Amygdala (tissue), 56 donors: ENCODE data around the gene POLR2L.
A peak's percentile ranks its signal among the peaks of the same experiment; 100 is the strongest.

Experiments
- DNase-seq, 56 donors: peaks; one replicate each; lab custom pipeline; 2025; lab: John Stamatoyannopoulos, UW

POLR2L gene

DNA sequence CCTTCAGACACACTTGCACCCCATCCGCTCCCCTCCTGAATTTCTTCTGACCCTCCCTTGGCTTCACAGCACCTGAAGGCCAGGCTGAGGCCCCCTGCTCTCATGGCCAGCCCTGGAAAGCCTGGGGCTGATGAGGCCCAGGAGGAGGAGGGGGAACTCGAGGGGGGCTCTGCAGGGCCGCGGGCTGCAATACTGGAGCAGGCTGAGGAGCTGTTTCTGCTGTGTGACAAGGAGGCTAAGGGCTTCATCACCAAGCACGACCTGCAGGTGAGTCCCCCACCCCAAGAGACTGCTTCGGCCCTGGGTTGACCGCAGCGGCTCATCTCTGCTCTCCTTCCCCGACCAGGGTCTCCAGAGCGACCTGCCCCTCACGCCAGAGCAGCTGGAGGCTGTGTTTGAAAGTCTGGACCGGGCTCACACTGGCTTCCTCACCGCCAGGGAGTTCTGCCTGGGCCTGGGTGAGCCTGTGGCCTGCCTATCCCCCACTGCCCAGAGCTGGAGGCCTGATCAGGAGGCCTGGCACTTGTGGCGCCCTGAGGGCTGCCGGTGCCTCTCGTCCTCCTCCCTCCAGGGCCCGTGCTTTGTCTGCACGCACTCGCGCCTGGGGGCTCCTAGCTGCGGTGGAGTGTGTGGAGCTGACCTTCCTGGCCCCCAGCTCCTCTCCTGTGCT, 13.7 kb downstream of the POLR2L start:
- DNase-seq: no peak

GRCh38 chr11:827897-828192, 14.5 kb downstream of the POLR2L start, which contains the start of gene CRACR2B:
Gene CRACR2B (plus strand): TSS chr11:827919. CDS start chr11:828608, 689 bp downstream.
- no peak for DNase-seq

- DNase-seq: no peak
Measured at GRCh38 chr11:827146-827896, 15.0 kb downstream of the POLR2L start.

DNA sequence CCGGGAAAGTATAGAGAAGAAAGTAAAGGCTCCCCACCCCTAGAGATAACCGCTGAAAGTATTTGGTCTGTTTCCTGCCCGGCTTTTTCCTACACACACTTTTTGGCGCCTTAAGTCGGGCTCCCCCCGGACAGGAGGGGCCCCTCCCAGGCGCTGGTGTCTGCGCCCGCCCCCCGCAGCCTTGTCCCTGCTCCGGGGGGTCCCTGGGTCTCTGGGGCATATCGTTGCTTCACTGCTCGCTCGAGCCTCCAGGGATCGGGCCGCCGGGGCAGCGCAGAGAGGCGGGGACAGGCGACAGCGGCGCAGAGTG, 15.5 kb downstream of the POLR2L start:
- DNase-seq: no peak

GRCh38 chr11:826227-826621, 16.1 kb downstream of the POLR2L start:
- no peak for DNase-seq

DNA sequence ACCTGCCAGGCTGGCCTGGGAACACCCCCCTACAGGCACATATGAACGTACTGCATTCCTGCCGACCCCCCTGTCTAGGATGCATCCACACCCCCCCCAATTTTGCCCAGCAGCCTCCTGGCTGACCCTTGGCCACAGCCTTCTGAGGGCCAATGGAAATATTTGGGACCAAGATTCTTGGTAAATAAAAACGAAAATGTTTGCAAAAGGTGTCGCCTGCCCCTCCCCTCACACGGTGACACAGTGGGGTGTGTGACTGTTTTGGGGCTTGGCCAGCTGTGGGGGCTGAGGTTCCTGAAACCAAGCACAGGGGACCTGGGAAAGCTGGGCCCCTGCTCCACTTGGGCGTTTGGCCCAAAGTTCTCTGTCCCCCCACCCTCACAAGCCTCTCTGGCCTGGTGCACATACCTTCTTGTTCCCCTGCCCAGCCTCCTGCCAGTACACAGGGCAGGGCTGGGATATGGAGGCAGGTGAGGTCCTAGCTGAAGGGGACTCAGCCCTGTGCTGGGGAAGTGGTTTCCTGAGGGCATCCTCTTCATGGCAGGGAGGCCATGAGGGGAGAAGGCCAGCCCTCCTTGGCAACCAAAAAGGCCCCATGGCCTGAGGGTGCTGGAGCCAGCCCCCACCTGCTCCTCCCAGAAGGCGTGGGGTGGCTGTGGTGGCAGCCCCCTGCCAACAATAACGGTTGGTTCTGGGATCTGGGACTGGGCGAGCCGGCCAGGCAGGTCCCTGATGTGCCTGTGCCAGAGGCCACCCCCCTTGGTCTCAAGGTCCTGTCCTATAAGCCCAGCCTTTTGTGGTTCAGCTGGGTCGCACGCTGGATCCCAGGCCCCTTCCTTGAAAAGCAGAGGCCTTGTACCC, 16.7 kb downstream of the POLR2L start:
- no peak for DNase-seq

DNA sequence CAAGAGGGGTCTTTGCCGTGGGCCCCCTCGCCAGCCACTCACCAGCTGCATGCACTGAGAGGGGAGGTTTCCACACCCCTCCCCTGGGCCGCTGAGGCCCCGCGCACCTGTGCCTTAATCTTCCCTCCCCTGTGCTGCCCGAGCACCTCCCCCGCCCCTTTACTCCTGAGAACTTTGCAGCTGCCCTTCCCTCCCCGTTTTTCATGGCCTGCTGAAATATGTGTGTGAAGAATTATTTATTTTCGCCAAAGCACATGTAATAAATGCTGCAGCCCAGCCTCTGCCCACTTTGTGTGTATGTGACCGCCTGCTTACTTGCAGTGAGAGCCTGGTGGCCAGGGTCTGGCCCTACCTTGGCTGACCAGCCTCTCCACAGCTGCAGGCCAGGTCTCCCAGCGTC, 17.4 kb downstream of the POLR2L start:
- DNase-seq: no peak

- DNase-seq: peak in 11 of 56 donors; percentile 17 to 60 (median 44)
Measured at GRCh38 chr11:824292-824880, 17.9 kb downstream of the POLR2L start.

- DNase-seq: no peak
Measured at GRCh38 chr11:823441-824291, 18.7 kb downstream of the POLR2L start.

- peak in 6 of 56 donors; percentile 28 to 41 (median 34) for DNase-seq
Measured at GRCh38 chr11:821512-822371, 20.6 kb downstream of the POLR2L start.

DNA sequence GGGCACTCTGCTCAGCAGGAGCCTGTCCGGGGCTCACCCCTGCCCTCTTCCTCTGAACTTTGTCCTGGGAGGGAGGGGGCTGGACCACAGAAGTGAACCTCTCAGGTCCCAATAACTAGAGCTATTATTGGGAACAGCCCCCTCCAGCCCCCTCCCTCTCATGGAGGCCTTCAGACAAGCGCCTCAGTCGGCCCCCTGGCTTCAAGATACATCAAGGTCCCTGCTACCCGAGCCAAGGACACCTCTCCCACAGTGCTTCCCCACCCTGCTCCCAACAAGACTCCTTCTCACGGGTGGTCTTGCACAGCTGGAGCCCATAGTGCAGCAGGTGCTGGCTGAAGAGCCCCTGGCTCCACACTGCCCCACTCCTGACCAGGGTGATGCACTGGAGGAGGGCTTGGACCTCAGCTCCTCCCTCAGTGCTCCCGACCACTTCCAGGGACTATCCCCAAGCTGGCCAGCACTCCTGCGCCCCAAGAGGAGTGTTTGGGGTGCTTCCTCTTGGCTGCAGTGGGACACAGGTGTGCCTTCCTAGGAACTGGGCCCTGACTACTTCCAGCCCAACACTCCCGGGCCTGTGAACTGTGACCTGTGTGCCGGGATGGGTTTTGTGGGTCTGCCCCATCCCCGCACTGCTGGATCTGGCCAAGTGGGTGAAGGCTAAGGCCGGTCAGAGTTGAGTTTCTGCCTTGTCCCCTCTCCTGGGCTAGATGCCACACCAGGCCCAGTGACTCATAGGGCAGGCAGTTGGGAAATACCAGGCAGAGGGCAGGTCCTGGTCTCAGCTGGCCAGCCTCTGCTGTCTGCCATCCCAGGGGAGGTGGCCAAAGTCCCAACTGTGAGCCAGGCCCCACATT, 21.4 kb downstream of the POLR2L start:
- peak in 20 of 56 donors; percentile 17 to 70 (median 40) for DNase-seq

DNA sequence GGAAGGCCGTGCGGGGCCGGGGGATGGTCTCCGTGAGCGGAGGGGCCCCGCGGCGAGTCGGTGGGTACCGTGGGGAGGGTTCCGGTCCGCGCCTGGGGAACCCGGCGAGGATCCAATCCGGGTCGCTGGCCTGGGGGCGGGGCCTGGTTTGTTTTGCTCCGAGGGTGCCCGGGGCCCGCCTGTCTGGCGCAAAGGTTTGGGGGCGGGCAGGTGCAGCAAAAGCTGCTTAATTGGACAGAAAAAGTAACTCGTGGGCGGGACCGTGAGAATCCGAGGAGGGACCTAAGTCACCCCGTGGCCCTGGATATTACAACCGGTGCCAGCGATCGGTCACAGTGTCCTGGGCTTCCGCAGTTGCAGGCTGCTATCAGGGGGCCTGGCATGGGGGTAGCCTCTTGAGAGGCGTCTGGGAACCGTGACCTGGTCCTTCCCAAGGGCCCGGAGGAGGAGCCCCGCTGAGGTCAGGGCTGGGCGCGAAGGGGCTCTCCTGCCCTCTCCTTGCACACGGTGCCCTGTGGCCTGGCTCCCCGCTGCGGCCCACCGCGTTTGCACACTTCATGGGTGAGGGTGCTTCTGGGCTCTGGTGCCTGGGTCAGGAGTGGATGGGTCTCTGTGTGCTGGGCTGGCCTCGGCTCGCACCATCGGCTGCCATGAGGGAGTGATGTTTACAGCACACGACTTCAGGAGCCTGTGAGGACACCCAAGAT, 22.2 kb downstream of the POLR2L start:
- peak in 31 of 56 donors; percentile 31 to 75 (median 57) for DNase-seq

DNA sequence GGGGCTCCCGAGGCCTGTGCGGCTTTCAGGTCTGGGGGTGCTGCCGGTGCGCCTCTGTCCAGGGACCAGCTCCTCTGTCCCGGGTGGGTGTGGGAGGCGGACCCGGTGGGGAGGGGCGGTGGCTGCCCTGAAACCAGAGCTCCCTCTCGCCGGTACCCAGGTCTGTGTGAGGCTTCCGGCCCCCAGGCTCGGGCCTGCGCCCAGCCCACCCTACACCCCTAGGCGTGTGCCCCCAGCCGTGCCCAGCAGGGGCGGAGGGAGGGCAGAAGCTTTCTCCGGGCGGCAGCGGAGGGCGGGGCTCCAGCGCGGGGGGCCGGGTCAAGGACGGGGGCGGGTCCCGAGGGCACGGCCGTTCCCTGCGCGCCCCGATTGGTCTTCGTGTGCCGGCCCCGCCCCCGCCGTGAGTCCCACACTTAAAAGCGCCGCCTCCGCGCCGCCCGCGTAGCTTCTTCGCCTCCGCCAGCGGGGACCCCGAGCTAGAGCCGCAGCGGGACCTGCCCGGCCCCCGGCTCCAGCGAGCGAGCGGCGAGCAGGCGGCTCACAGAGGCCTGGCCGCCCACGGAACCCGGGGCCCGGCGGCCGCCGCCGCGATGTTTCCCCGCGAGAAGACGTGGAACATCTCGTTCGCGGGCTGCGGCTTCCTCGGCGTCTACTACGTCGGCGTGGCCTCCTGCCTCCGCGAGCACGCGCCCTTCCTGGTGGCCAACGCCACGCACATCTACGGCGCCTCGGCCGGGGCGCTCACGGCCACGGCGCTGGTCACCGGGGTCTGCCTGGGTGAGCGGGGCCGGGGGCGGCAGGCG, 23.0 kb downstream of the POLR2L start:
- peak; percentile 22 to 94 (median 82) for DNase-seq

DNA sequence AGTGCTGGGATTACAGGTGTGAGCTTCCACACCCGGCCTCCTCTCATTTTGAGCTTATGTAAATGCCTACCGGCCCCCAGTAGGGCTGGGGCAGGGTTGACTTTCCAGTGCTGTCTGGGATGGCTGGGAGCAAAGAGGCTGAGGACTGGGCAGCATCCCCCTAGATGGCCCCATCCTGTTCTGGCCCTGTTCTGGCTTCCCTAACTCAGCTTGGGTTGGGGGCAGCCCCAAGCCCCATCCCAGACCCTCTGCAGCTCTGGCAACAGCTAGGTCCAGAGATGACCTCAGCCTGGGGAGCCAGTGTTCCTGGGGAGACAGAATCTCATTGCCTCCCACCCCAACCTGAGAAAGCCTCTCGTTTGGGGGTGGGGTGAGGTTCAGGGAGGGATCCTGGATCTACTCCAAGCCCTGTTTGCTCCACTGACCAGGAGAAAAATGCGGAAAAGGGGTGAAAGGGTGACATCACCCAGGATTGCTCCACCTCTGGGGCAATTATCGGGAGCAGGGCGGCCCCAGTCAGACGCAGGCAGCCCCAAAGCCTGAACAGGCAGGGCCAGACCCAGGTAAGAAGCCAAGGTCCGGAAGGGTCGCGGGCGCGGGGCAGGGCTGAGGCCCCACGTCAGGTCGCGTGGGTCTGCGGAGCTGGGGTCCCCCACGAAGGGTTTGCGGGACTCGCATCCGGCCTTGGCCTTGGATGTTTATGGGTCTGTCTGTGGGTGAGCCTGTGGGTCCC, 23.8 kb downstream of the POLR2L start, which contains the start of gene PNPLA2:
Gene PNPLA2 (plus strand): TSS at position 519 of the 733 bp plus-strand sequence. CDS start 805 bp downstream, outside the sequence.
- no peak for DNase-seq

DNA sequence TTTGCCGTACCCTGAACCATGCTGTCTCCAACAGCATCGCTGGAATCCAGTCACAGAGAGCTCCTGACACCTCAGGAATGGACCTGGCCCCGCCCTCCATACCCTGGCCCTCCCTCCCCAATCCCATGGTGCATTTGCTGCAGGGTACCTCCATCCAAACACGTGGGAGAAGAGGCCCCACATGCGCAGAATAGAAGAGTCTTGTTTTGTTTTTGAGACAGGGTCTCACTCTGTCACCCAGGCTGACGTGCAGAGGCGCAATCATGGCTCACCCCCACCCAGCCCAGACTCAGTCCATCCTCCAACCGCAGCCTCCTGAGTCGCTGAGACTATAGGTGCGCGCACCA, 25.9 kb downstream of the POLR2L start:
- no peak for DNase-seq
